ENCODE measurements around the gene CPHXL2. TPM values are rescaled to one million over a fixed set of nuclear protein-coding genes. Genes with fewer than 3 reads are reported as not detected.

The CPHXL2 gene
- total RNA-seq, 1 donor from 2014 or later = not detected

DNA sequence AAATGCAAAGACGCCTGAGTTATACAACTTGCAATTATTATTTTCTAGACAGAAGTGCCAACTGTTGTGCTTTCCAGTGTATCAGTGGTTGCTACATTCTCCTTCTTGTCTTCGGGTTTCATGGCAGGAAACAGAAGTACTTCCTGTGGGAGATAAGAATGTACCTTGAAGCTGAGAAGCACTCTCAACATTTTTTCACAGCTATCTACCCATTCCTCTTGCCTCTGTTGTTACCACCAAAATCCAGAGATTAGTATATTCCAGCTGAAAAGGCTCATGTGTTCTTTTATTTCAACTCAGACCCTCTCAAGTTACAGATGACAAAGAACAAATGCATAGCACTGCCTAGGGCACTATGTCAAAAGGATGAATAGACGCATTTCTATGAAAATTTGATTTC, 49.0 kb downstream of the CPHXL2 start:
- H3K4me3 Mint-ChIP-seq (ENCODE audit: unreplicated experiment) = peak overlapping the region; percentile 79
- no peak for DNase-seq (ENCODE audit: low spot score)
- H3K36me3 Mint-ChIP-seq (ENCODE audit: low read depth, unreplicated experiment) = peaks cover 74% of the 10 kb centered on the region

GRCh38 chr16:75626806-75627205, 50.0 kb downstream of the CPHXL2 start:
- H3K4me3 Mint-ChIP-seq (ENCODE audit: unreplicated experiment) = peak overlapping the region; percentile 66

More for the DNA sequence above, 49.0 kb downstream of the CPHXL2 start:
- Mint-ChIP-seq H3K27me3 (ENCODE audit: unreplicated experiment) (peaks cover 30% of the 10 kb centered on the region), H3K27ac (ENCODE audit: unreplicated experiment) (peak overlapping the region; percentile 97), H3K9me3 (ENCODE audit: unreplicated experiment) (no peaks in the 10 kb centered on the region), H3K4me1 (ENCODE audit: unreplicated experiment) (peaks cover 53% of the 10 kb centered on the region)
- no peak for TF ChIP-seq CTCF (IDR thresholded peaks at IDR 0.05; ENCODE audit: unreplicated experiment)

DNA sequence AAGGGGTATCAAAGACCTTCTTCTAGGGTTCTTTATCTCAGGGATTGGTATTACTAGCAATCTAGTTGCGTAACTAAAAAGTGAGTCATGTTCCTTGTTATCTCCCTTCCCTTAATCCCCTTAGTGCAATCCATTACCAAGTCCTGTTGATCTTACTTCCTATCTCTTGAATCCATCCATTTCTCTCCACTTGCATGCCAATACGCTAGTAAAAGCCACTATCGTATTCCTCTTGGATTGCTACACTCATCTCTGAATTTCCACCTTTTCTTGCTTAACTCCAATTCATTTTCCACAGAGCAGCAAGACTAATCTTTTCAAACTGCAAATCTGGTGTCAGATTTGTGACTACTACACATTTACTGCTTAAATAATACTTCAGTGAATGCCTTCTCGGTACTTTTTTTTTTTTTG, 51.9 kb downstream of the CPHXL2 start:
- no peak for TF ChIP-seq CTCF (IDR thresholded peaks at IDR 0.05; ENCODE audit: unreplicated experiment)
- H3K27ac Mint-ChIP-seq (ENCODE audit: unreplicated experiment) = peak overlapping the region; percentile 92
- H3K9me3 Mint-ChIP-seq (ENCODE audit: unreplicated experiment) = no peaks in the 10 kb centered on the region
- peaks cover 61% of the 10 kb centered on the region for H3K36me3 Mint-ChIP-seq (ENCODE audit: low read depth, unreplicated experiment)
- H3K27me3 Mint-ChIP-seq (ENCODE audit: unreplicated experiment) = peaks cover 34% of the 10 kb centered on the region
- no peak for DNase-seq (ENCODE audit: low spot score)
- peaks cover 78% of the 10 kb centered on the region for H3K4me1 Mint-ChIP-seq (ENCODE audit: unreplicated experiment)
- H3K4me3 Mint-ChIP-seq (ENCODE audit: unreplicated experiment) = peak overlapping the region; percentile 66

More at GRCh38 chr16:75626806-75627205, 50.0 kb downstream of the CPHXL2 start:
- H3K4me1 Mint-ChIP-seq (ENCODE audit: unreplicated experiment) = peaks cover 60% of the 10 kb centered on the region
- H3K9me3 Mint-ChIP-seq (ENCODE audit: unreplicated experiment) = no peaks in the 10 kb centered on the region
- peaks cover 68% of the 10 kb centered on the region for H3K36me3 Mint-ChIP-seq (ENCODE audit: low read depth, unreplicated experiment)
- H3K27ac Mint-ChIP-seq (ENCODE audit: unreplicated experiment) = peak overlapping the region; percentile 97
- no peak for TF ChIP-seq CTCF (IDR thresholded peaks at IDR 0.05; ENCODE audit: unreplicated experiment)
- H3K27me3 Mint-ChIP-seq (ENCODE audit: unreplicated experiment) = peaks cover 28% of the 10 kb centered on the region
- DNase-seq (ENCODE audit: low spot score) = no peak

DNA sequence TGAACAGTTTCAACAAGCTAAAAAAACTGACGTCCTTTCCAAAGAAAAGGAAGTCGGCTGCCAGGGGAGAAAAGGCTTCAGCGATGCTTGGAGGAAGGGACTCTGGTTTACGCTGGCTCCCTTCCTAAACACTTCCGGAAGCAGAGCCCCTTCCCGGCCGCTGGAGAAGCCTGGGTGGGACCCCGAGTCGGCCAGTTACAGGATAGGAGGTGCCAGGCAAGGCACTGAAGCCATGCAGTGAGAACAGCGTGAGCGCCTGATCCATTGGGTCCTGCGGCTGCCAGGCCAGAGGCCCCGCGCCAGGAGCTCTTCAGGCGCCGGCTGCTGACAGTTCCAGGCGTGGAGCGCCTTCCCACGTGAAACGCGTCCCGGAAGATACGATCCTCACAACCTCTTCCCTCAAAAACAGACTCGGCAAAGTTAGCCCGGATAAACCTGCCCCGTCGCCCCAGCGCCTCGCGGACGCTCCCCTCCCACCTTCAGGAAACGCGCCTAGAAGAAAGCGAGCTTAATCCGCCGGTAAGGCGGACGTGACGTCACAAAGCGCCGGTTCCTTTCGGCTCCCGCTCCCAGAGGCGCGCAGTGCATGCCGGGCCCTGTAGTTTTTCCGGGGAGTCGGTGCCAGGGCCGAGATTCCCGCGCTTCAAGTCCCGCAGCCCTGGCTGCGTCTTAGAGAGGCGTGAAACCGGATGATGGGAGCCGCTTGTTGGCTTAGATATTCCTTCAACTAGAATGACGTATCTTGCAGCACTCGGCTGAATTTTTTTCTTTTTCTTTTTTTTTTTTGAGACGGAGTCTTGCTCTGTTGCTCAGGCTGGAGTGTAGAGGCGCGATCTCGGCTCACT, 53.8 kb downstream of the CPHXL2 start, which contains the start of gene ADAT1:
TSS of gene ADAT1 (minus strand) at position 521 of the 845 bp plus-strand sequence. CDS start 2,482 bp downstream, outside the sequence.
- DNase-seq (ENCODE audit: low spot score) = peak; percentile 97
- no peaks in the 10 kb centered on the region for H3K9me3 Mint-ChIP-seq (ENCODE audit: unreplicated experiment)
- H3K27me3 Mint-ChIP-seq (ENCODE audit: unreplicated experiment) = peaks cover 29% of the 10 kb centered on the region
- H3K27ac Mint-ChIP-seq (ENCODE audit: unreplicated experiment) = peak within 1 kb of the TSS; percentile 98
- peak within 1 kb of the TSS; percentile 92 for H3K4me3 Mint-ChIP-seq (ENCODE audit: unreplicated experiment)
- TF ChIP-seq CTCF (IDR thresholded peaks at IDR 0.05; ENCODE audit: unreplicated experiment) = no peak
- peaks cover 70% of the 10 kb centered on the region for H3K4me1 Mint-ChIP-seq (ENCODE audit: unreplicated experiment)
- peaks cover 58% of the 10 kb centered on the region for H3K36me3 Mint-ChIP-seq (ENCODE audit: low read depth, unreplicated experiment)

DNA sequence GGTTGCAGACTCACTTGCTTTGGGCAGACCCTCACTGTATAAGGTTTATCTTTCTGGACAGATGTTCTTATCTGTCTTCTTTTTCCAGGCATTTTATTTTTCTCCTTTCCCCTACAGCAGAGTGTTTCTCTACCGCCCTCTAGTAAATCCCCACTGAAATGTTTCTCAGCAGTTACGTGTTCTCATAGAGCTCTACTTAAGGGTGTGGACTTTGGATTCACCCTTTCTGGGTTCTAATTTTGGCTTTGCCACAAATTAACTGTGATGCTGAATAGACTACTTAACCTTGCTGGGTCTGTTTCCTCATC, 55.7 kb downstream of the CPHXL2 start:
- Mint-ChIP-seq H3K4me3 (ENCODE audit: unreplicated experiment) (peak overlapping the region; percentile 88), H3K27ac (ENCODE audit: unreplicated experiment) (peak overlapping the region; percentile 98), H3K4me1 (ENCODE audit: unreplicated experiment) (peaks cover 57% of the 10 kb centered on the region), H3K9me3 (ENCODE audit: unreplicated experiment) (no peaks in the 10 kb centered on the region), H3K36me3 (ENCODE audit: low read depth, unreplicated experiment) (peaks cover 51% of the 10 kb centered on the region), H3K27me3 (ENCODE audit: unreplicated experiment) (peaks cover 24% of the 10 kb centered on the region)
- TF ChIP-seq CTCF (IDR thresholded peaks at IDR 0.05; ENCODE audit: unreplicated experiment) = no peak
- no peak for DNase-seq (ENCODE audit: low spot score)

All from endothelial cell (in vitro differentiated cells).